Measurements from ENCODE around the gene TCHH. TPM values are rescaled to one million over a fixed set of nuclear protein-coding genes. Genes with fewer than 3 reads are reported as not detected.

The TCHH gene
- total RNA-seq, 2 donors from 2014 or later = 0.91 TPM; not detected in 1

DNA sequence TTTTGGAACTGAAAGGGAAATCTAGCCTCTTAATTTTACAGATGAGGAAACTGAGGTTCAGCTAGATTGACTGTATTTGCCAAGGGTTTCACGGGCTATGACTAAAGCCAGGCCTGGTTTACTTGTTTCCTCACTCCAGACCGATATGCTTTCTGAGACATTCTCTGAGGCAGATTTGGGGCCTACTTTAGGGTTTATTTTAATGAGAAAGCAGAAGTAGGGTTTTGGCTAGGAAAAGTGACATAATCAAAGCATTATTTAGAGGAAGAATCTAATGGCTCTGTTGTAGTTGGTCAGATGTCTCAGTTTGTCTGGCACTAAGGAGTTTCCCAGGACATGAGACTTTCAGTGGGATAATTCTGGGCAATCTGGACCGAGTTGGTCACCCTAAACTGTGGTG lies 45.3 kb upstream of the TCHH start:
- no peak overlapping the region for H3K27ac ChIP-seq
- H3K36me3 ChIP-seq = no peaks in the 10 kb centered on the region
- no peaks in the 10 kb centered on the region for H3K4me1 ChIP-seq (replicated peaks)
- TF ChIP-seq POLR2AphosphoS5 (IDR thresholded peaks at IDR 0.05) (no peak), POLR2A (IDR thresholded peaks at IDR 0.05) (no peak)
- TF ChIP-seq, protein P1, sequence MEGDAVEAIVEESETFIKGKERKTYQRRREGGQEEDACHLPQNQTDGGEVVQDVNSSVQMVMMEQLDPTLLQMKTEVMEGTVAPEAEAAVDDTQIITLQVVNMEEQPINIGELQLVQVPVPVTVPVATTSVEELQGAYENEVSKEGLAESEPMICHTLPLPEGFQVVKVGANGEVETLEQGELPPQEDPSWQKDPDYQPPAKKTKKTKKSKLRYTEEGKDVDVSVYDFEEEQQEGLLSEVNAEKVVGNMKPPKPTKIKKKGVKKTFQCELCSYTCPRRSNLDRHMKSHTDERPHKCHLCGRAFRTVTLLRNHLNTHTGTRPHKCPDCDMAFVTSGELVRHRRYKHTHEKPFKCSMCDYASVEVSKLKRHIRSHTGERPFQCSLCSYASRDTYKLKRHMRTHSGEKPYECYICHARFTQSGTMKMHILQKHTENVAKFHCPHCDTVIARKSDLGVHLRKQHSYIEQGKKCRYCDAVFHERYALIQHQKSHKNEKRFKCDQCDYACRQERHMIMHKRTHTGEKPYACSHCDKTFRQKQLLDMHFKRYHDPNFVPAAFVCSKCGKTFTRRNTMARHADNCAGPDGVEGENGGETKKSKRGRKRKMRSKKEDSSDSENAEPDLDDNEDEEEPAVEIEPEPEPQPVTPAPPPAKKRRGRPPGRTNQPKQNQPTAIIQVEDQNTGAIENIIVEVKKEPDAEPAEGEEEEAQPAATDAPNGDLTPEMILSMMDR (IDR thresholded peaks at IDR 0.05) = no peak
- H3K4me3 ChIP-seq = no peak overlapping the region
- intact Hi-C loops (cut with DNase I) = no loop called here
- H3K9me3 ChIP-seq = no peaks in the 10 kb centered on the region
- whole genome bisulfite sequencing = 82% methylated on average over 3 of the region's 3 CpGs
- DNase-seq (ENCODE audit: low spot score) = no peak
- no peaks in the 10 kb centered on the region for H3K27me3 ChIP-seq (replicated peaks; ENCODE audit: insufficient read depth)

- intact Hi-C loops (cut with DNase I) = no loop called here
- H3K4me3 ChIP-seq = no peak within 1 kb of the TSS
- no peaks in the 10 kb centered on the region for H3K9me3 ChIP-seq
- no peaks in the 10 kb centered on the region for H3K36me3 ChIP-seq
- DNase-seq (ENCODE audit: low spot score) = no peak
- no peak for TF ChIP-seq POLR2A (IDR thresholded peaks at IDR 0.05)
- TF ChIP-seq, protein P1 (IDR thresholded peaks at IDR 0.05) = no peak
- no peak for TF ChIP-seq POLR2AphosphoS5 (IDR thresholded peaks at IDR 0.05)
- 100% methylated on average over 1 of the region's 1 CpG for WGBS
- H3K27ac ChIP-seq = no peak within 1 kb of the TSS
- no peaks in the 10 kb centered on the region for H3K27me3 ChIP-seq (replicated peaks; ENCODE audit: insufficient read depth)
- H3K4me1 ChIP-seq (replicated peaks) = no peaks in the 10 kb centered on the region
Observed at GRCh38 chr1:152159144-152159543, 43.9 kb upstream of the TCHH start, which contains the start of gene RPTN. Gene RPTN, minus strand, starts transcription at chr1:152159228. Its CDS starts 1,339 bp downstream, at chr1:152157889.

DNA sequence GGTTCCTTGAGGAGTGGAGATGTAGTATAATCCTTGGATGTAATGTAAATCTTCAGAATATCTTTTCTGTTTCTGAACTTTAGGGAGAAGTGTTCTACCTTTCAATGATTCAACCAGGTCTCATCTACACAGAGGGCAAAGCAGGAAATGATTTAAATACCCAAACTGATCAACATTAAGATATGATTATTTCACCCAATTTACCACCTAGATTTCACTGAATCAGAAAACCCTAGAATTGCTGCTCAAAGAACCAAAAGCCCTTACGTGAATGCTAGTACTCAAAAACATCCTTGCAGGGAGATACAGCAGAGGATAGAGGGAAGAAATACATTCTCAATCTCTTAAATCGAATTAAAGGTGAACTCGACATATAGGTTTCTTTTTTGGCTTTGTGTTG lies 38.8 kb upstream of the TCHH start:
- intact Hi-C loops (cut with DNase I) = no loop called here
- Histone ChIP-seq H3K36me3 (no peaks in the 10 kb centered on the region), H3K27ac (no peak overlapping the region), H3K4me3 (no peak overlapping the region), H3K27me3 (replicated peaks; ENCODE audit: insufficient read depth) (no peaks in the 10 kb centered on the region), H3K4me1 (replicated peaks) (no peaks in the 10 kb centered on the region), H3K9me3 (no peaks in the 10 kb centered on the region)
- 86% methylated on average over 3 of the region's 3 CpGs for WGBS
- no peak for DNase-seq (ENCODE audit: low spot score)
- TF ChIP-seq, protein P1 (IDR thresholded peaks at IDR 0.05) = no peak
- no peak for TF ChIP-seq POLR2AphosphoS5 (IDR thresholded peaks at IDR 0.05)
- TF ChIP-seq POLR2A (IDR thresholded peaks at IDR 0.05) = no peak

DNA sequence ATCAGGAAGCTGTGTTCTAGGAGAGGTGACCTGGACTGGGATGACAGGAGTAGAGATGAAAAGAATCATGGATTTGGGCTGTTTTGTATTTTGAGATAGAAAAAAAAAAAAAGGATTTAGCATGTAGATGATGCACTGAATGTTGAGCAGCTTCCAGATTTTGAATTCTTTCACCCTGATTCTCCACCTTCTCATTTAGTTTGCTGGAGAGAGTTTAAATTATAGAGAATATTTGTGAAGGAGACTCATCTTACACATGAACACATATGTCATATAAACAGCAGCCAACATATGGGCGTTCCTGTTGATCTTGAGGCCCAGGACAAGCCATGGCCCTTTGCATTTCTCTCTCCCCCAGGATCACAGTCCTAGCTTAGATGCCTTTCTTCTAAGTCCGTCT lies 36.4 kb upstream of the TCHH start:
- 77% methylated on average over 2 of the region's 2 CpGs for WGBS
- Histone ChIP-seq H3K9me3 (no peaks in the 10 kb centered on the region), H3K27ac (no peak overlapping the region), H3K36me3 (no peaks in the 10 kb centered on the region), H3K27me3 (replicated peaks; ENCODE audit: insufficient read depth) (no peaks in the 10 kb centered on the region), H3K4me3 (no peak overlapping the region), H3K4me1 (replicated peaks) (no peaks in the 10 kb centered on the region)
- intact Hi-C loops (cut with DNase I) = no loop called here
- TF ChIP-seq, protein P1 (IDR thresholded peaks at IDR 0.05) = no peak
- no peak for TF ChIP-seq POLR2AphosphoS5 (IDR thresholded peaks at IDR 0.05)
- TF ChIP-seq POLR2A (IDR thresholded peaks at IDR 0.05) = no peak
- no peak for DNase-seq (ENCODE audit: low spot score)

GRCh38 chr1:152148981-152149380 lies 33.7 kb upstream of the TCHH start:
- Histone ChIP-seq H3K27me3 (replicated peaks; ENCODE audit: insufficient read depth) (no peaks in the 10 kb centered on the region), H3K4me3 (no peak overlapping the region), H3K36me3 (no peaks in the 10 kb centered on the region), H3K9me3 (no peaks in the 10 kb centered on the region), H3K27ac (no peak overlapping the region), H3K4me1 (replicated peaks) (no peaks in the 10 kb centered on the region)
- no peak for DNase-seq (ENCODE audit: low spot score)
- TF ChIP-seq POLR2A (IDR thresholded peaks at IDR 0.05) = no peak
- 81% methylated on average over 1 of the region's 1 CpG for WGBS
- intact Hi-C loops (cut with DNase I) = no loop called here

Data from prostate gland (tissue), 2 donors.